ENCODE data around the gene COPZ1. TPM values are rescaled to one million over a fixed set of nuclear protein-coding genes. Genes with fewer than 3 reads are reported as not detected.

Gene COPZ1
- total and polyA plus RNA-seq, 9 of the 15 experiments (the other 6 are each of a cell fraction or from before 2014, with no cell fraction given), result 137 to 487 (median 233) TPM

- TF ChIP-seq BCLAF1 (IDR thresholded peaks at IDR 0.05; ENCODE audit: borderline replicate concordance in 1 of 2, control insufficient read depth in 1 of 2, low read depth in 2 of 2, low read length in 1 of 2), result no peak
- TF ChIP-seq ZNF212 (CRISPR knock-in tag; IDR thresholded peaks at IDR 0.05), result no peak
- TF ChIP-seq NCOA1 (IDR thresholded peaks at IDR 0.05; ENCODE audit: low read depth), result no peak
- no peak for TF ChIP-seq U2AF2 (optimal IDR thresholded peaks at IDR 0.05; ENCODE audit: low read depth, low read length)
- no peak for TF ChIP-seq KAT2B (IDR thresholded peaks at IDR 0.05; ENCODE audit: low read depth, low read length)
- no peak; the same call in 1 of the 2 replicates for TF ChIP-seq FOSL1 (tag; conservative IDR thresholded peaks at IDR 0.05)
- TF ChIP-seq ZNF274 (IDR thresholded peaks at IDR 0.05; ENCODE audit: borderline replicate concordance, low read depth, low read length), result no peak
- no peak for TF ChIP-seq ETS2 (tag; IDR thresholded peaks at IDR 0.05; ENCODE audit: borderline replicate concordance, poor library complexity, severe bottlenecking)
- no peak for TF ChIP-seq MCM2 (IDR thresholded peaks at IDR 0.05; ENCODE audit: low read depth)
- TF ChIP-seq DEAF1 (CRISPR knock-in tag; IDR thresholded peaks at IDR 0.05), result peak; percentile 98
- peak; percentile 18 for TF ChIP-seq MEIS2 (IDR thresholded peaks at IDR 0.05; ENCODE audit: partially characterized antibody)
- TF ChIP-seq CREB5 (CRISPR knock-in tag; IDR thresholded peaks at IDR 0.05), result no peak
- no peak for TF ChIP-seq ZNF511 (CRISPR knock-in tag; IDR thresholded peaks at IDR 0.05)
- TF ChIP-seq IFI16 (CRISPR knock-in tag; IDR thresholded peaks at IDR 0.05), result no peak
- TF ChIP-seq ZBTB2 (IDR thresholded peaks at IDR 0.05), result peak; percentile 67; the same call in 1 of the 2 replicates
- TF ChIP-seq ZNF41 (CRISPR knock-in tag; conservative IDR thresholded peaks at IDR 0.05), result no peak
- no peak for TF ChIP-seq FOXJ2 (tag; IDR thresholded peaks at IDR 0.05)
- no peak for TF ChIP-seq PRPF4 (IDR thresholded peaks at IDR 0.05; ENCODE audit: insufficient read depth, low read depth, low read length, poor library complexity, severe bottlenecking)
Measured at GRCh38 chr12:54360717-54361456, 36.0 kb downstream of the COPZ1 start (continued).
